Activated CD8-positive, alpha-beta memory T cell treated with anti-CD3 and anti-CD28 coated beads for 1 hour (primary cell): ENCODE measurements around the gene LRRC14B.
"Not testable (repeated sequence)": the region's sequence is repeated elsewhere in the genome, so short reads cannot be mapped to it uniquely, and the experiment has no call there.

Experiments
- DNase-seq, 2 donors: peaks; one replicate each; pipeline ENCODE4 v3.0.0-alpha.2; 2020; ENCODE audit warnings: low read depth in 1 of 2; ENCODE audit errors: extremely low read depth in 1 of 2

LRRC14B gene

GRCh38 chr5:233426-233825 lies 42.1 kb downstream of the LRRC14B start:
- DNase-seq = not testable (repeated sequence)

DNA sequence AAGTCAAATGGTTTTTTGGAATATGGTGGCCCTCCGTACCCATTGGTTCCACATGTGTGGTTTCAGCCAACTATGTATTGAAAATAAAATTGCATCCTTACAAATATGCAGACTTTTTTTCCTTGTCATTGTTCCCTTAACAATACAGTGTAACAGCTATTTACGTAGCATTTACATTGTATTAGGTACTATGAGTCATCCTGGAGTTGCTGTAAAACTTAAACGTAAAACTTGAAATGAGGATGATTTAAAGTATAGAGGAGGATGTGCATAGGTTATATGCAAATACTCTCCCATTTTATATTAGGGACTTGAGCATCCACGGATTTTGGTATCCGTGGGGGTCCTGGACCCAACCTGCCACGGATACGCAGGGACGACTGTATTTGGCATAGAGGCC lies 43.2 kb downstream of the LRRC14B start:
- DNase-seq = no peak

DNA sequence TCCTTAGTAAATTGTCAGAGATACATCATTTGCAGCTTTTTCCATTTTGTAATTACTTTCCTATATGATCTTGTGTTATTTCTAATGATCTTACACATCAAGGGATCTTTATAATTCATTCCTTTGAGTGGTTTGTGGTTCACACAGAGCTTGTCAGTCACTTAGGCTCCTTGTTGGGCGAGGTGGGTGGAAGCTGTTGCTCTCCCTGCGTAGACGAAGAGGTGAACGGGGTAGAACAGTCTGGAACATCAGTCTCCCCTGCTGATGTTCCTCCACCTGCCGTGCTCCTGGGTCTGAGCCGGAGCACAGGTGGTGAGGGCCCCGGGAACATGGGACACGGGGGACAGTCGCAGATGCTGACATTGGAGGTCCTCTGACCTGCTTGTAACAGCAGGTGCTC lies 44.2 kb downstream of the LRRC14B start:
- not testable (repeated sequence) for DNase-seq

GRCh38 chr5:237931-238330 lies 46.6 kb downstream of the LRRC14B start:
- not testable (repeated sequence) for DNase-seq

DNA sequence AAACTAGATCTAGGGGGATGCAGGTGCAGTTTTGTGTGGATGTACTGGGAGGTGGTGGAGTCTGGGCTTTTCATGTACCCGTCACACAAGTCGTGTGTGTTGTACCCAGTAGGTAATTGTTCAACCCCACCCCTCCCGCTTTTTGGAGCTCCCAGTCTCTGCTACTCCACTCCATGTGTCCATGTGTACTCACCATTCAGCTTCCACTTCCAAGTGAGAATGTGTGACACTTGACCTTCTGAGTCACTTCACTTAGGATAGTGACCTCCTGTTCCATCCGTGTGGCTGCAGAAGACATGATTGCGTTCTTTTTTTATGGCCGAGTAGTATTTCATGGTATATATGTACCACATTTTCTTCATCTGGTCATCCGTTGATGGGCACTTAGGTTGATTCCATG lies 49.3 kb downstream of the LRRC14B start:
- DNase-seq = not testable (repeated sequence)

- DNase-seq = not testable (repeated sequence)
Observed at GRCh38 chr5:241045-241669, 49.9 kb downstream of the LRRC14B start.

DNA sequence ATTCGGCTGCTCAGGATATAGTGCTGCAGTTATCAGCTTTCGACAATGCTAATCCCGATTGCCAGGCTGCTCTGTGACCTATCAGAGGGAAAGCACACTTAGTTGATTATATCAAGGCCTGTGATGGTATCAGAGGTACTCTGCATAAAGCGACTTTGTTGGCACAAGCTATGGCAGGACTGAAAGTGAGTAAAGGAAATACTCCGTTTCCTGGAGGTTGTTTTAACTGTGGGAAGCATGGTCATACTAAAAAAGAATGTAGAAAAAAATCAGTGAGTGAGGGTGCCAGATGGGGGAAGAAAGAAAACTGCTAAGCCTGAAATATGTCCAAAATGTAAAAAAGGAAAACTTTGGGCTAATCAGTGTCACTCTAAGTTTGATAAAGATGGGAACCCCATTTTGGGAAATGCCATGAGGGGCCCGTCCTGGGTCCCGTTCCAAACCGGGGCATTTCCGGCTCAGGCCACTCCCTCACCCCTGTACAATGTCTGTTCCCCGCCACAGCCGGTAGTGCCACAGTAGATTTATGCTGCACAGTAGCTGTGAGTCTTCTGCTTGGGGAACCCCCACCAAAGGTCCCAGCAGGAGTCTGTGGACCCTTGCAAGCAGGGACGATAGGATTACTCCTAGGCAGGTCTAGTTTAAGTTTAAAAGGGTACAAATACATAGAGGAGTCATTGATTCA lies 52.5 kb downstream of the LRRC14B start:
- not testable (repeated sequence) for DNase-seq

DNA sequence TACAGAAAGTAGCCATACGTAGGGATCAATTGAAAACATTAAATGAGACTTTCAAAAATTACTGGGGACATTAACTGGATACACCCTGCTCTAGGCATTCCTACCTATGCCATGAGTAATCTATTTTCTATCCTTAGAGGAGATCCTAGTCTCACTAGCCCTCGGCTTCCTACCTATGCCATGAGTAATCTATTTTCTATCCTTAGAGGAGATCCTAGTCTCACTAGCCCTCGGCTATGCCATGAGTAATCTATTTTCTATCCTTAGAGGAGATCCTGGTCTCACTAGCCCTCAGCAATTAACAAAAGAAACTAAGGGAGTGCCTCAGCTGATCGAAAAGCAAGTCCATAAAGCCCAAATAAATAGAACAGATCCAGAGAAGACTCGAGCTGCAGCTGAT lies 54.4 kb downstream of the LRRC14B start:
- DNase-seq = not testable (repeated sequence)
